Transverse colon (tissue), 1 donor: ENCODE results near the gene P2RX5.

Experiments
- EP300 ChIP-seq: sonication (generic); formaldehyde crosslinking; IDR thresholded peaks from one replicate; pipeline ENCODE4 v1.6.1; 2017; ENCODE audit warnings: antibody characterized with exemption, low read depth
- POLR2A ChIP-seq: fragments of 450-650 bp; IDR thresholded peaks from one replicate; pipeline ENCODE4 v1.6.1; 2016; ENCODE audit warnings: antibody characterized with exemption, mild to moderate bottlenecking, moderate library complexity

DNA sequence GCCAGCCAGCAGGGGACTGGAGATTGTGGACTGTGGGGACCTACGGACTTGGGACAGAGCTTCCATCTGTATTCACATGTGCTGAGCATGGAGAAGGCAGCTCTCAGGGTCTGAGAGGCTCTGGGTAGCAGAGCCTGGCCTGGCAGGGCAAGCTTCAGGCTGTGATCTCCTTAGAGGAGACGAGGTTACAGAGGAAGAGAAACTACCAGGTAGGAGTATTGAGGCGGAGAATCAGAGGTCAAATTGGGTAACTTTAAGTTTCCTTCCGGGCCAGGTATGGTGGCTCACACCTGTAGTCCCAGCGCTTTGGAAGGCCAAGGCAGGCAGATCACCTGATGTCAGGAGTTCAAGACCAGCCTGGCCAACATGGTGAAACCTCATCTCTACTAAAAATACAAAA is 50.6 kb downstream of the P2RX5 start:
- TF ChIP-seq POLR2A (no peak), EP300 (no peak)
